Testis (tissue), 3 donors: Measurements from ENCODE around the gene GRIK4. TPM values are rescaled to one million over a fixed set of nuclear protein-coding genes. Genes with fewer than 3 reads are reported as not detected.

Experiments
- DNase-seq: peaks from one replicate; pipeline ENCODE4 v3.0.0-alpha.2; 2019
- H3K27ac ChIP-seq, 2 donors: fragments of 200-600 bp; sonication (generic); one replicate each; pipeline ENCODE4 v1.5.1; 2019
- H3K27me3 ChIP-seq: fragments of 200-600 bp; sonication (generic); one replicate; pipeline ENCODE4 v1.5.1; 2019
- H3K36me3 ChIP-seq: fragments of 200-600 bp; sonication (generic); one replicate; pipeline ENCODE4 v1.5.1; 2017; ENCODE audit warnings: low read depth; ENCODE audit errors: missing control alignments
- H3K4me1 ChIP-seq: fragments of 200-600 bp; sonication (generic); one replicate; pipeline ENCODE4 v1.5.1; 2019
- H3K4me3 ChIP-seq, 2 donors: fragments of 200-600 bp; sonication (generic); one replicate each; pipeline ENCODE4 v1.5.1; 2017 to 2019
- H3K9me3 ChIP-seq: fragments of 200-600 bp; sonication (generic); one replicate; pipeline ENCODE4 v1.5.1; 2017
- CTCF ChIP-seq, 3 experiments: fragments of 450-650 bp in 2 of 3; fragments of 200-600 bp in 1 of 3; sonication (generic) in 1 of 3; IDR thresholded peaks; one replicate each; pipeline ENCODE4 v1.5.1; 2016 to 2019; ENCODE audit warnings: antibody characterized with exemption in 3 of 3, mild to moderate bottlenecking in 2 of 3, moderate library complexity in 1 of 3
- POLR2A ChIP-seq: fragments of 450-650 bp; IDR thresholded peaks from one replicate; pipeline ENCODE4 v1.6.1; 2017; ENCODE audit warnings: antibody characterized with exemption, mild to moderate bottlenecking, moderate library complexity
- WGBS, 2 donors: methylation state at CpG; one replicate each; pipeline ENCODE4 v1.1.5; 2018; 5-methylcytosine and 5-hydroxymethylcytosine counted together
- intact Hi-C: fragments of 100-400 bp; cut with DNase I; formaldehyde crosslinking; loops from one replicate; pipeline ENCODE4 v1.15.1; 2023; ENCODE audit warnings: low total_unique reads
- polyA plus RNA-seq: library from polyadenylated mRNA; stranded (reverse); fragments of 350-450 nt; fragmentation: Illumina TruSeq; extraction: RNeasy Lipid Tissue Mini Kit (QIAGEN cat#74804); gene quantifications from one replicate; pipeline ENCODE4 v1.2.3, GENCODE V29; 2014; ENCODE audit warnings: low read depth, low replicate concordance; ENCODE audit not compliant: insufficient read depth
- total RNA-seq, 2 donors: library from RNA; depleted of rRNA; stranded (reverse); fragments of >200 nt; gene quantifications; one replicate each; pipeline ENCODE4 v1.2.3, GENCODE V29; 2016

GRIK4 gene
- total and polyA plus RNA-seq, 3 donors from 2014 or later = 2.6 to 3.0 (median 2.6) TPM

- WGBS, 2 donors = 49 to 54% methylated on average over 12 of the region's 12 CpGs
- DNase-seq = no peak
- Histone ChIP-seq H3K36me3 (no peaks in the 10 kb centered on the region), H3K27me3 (no peaks in the 10 kb centered on the region), H3K9me3 (no peaks in the 10 kb centered on the region), H3K27ac (no peak overlapping the region), H3K4me3 (no peak overlapping the region), H3K4me1 (no peaks in the 10 kb centered on the region)
- TF ChIP-seq POLR2A = no peak
- no peak for TF ChIP-seq CTCF (IDR thresholded peaks at IDR 0.05)
- intact Hi-C loops = no loop called here
Measured at GRCh38 chr11:120523196-120523595, 11.6 kb downstream of the GRIK4 start.

- no peaks in the 10 kb centered on the region for H3K4me1 ChIP-seq
- H3K27ac ChIP-seq = no peak overlapping the region
- intact Hi-C loops = no loop called here
- TF ChIP-seq CTCF (IDR thresholded peaks at IDR 0.05) = no peak
- no peak for TF ChIP-seq POLR2A
- no peaks in the 10 kb centered on the region for H3K27me3 ChIP-seq
- H3K4me3 ChIP-seq = no peak overlapping the region
- 90 to 96% methylated on average over 8 to 9 of the region's 9 CpGs for WGBS, 2 donors
- no peak for DNase-seq
- H3K9me3 ChIP-seq = no peaks in the 10 kb centered on the region
- no peaks in the 10 kb centered on the region for H3K36me3 ChIP-seq
Measured at GRCh38 chr11:120524536-120525085, 13.1 kb downstream of the GRIK4 start.

GRCh38 chr11:120525261-120526171 lies 14.0 kb downstream of the GRIK4 start:
- no peak for TF ChIP-seq POLR2A
- TF ChIP-seq CTCF (IDR thresholded peaks at IDR 0.05) = no peak
- WGBS, 2 donors = 85 to 94% methylated on average over 16 of the region's 16 CpGs
- Histone ChIP-seq H3K4me3 (no peak overlapping the region), H3K36me3 (no peaks in the 10 kb centered on the region), H3K9me3 (no peaks in the 10 kb centered on the region), H3K27ac (no peak overlapping the region), H3K27me3 (no peaks in the 10 kb centered on the region), H3K4me1 (no peaks in the 10 kb centered on the region)
- DNase-seq = no peak
- intact Hi-C loops = no loop called here

- DNase-seq = no peak
- Histone ChIP-seq H3K4me1 (no peaks in the 10 kb centered on the region), H3K36me3 (no peaks in the 10 kb centered on the region), H3K27ac (no peak overlapping the region), H3K9me3 (no peaks in the 10 kb centered on the region), H3K27me3 (no peaks in the 10 kb centered on the region), H3K4me3 (no peak overlapping the region)
- no peak for TF ChIP-seq CTCF (IDR thresholded peaks at IDR 0.05)
- no peak for TF ChIP-seq POLR2A
- WGBS, 2 donors = 93 to 97% methylated on average over 10 of the region's 10 CpGs
- intact Hi-C loops = no loop called here
Measured at GRCh38 chr11:120526241-120526640, 14.7 kb downstream of the GRIK4 start.
